HG03354 (cell line): ENCODE measurements around the gene EIF4E2.
"Not testable (repeated sequence)": the region's sequence is repeated elsewhere in the genome, so short reads cannot be mapped to it uniquely, and the experiment has no call there.

Source experiments
- ATAC-seq: cut with Tn5 transposase; IDR thresholded peaks from one replicate; pipeline ENCODE4 v1.9.1; 2021; ENCODE audit warnings: mild to moderate bottlenecking; ENCODE audit not compliant: unreplicated experiment, poor library complexity, severe bottlenecking

Gene EIF4E2

DNA sequence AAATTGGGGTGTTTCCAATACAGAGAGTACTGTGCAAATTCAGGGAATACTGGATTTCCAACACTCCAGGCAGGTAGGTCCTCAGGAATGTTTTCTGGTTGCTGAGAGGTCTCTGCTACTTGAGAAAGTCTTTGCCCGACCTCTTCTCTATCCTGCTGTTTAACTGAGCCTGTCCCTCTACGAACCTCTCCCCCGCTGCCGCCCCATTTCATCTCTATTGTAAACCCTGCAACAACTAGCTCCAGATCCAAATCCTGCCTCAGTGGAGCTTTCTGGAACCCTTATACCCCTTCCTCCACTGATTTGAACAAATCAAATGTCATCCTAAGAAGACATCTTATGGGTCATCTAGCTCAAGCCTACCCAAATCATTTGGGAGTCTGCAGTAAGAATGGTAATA lies 1.3 kb downstream of the EIF4E2 start:
- no peak for ATAC-seq

DNA sequence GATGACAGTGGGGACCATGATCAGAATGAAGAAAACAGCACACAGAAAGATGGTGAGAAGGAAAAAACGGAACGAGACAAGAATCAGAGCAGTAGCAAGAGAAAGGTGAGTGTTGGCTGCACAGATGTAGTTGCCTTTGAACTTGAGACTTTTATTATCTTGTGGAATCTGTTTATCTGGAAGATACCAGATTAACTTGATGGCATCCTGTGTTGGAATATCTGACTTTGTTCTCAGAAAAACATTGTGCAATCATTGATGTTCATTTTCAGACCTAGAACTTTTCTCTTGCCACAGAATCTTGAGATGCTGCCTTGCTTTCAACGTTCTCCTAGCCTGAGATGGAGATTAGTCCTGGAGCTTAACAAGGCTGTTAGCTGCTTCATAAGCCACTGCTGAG lies 5.9 kb downstream of the EIF4E2 start:
- no peak for ATAC-seq

DNA sequence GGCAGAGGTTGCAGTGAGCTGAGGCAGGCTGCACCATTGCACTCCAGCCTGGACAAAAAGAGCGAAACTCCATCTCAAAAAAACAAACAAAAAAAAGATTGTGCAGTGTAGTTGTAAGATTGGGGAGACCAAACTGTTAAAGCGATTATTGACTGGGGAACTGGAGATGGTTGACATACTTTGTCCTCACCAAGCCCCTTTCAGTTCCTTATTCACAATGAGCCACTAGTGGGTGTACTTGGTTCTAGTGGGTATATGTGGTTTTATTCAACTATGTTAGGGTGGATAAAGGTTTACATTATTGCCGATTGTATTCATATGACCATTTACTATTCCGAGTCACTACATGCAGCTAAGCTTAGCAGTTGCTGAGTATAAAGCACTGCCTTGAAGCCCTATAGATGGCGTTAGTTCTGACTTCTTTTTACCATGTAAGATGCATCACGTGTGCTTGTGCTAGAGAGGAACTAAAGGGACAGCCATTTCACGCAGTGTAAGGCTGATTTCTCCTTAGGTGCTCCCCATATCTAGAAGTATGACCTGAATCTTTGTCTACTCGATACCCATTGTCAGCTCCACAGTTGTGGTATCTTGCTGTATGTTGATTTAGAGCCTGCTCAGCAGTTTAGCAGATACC lies 12.1 kb downstream of the EIF4E2 start:
- no peak for ATAC-seq

DNA sequence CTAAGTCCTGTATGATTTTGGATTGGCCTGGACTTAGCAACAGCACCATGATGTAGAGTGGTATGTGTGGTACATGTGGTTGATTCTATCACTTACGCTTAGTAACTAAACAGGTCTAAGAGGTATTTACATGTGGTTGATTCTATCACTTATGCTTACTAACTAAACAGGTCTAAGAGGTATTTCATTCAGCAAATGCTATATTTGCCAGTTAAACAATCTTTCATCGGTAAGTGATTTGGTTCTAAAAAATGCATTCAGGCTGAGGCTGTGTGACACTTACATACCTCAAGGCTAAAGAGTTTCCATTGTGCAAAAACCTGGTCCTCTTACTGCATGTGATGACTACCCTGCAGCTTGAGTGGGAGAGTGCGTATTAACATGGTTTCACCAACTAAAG lies 13.1 kb downstream of the EIF4E2 start:
- no peak for ATAC-seq

DNA sequence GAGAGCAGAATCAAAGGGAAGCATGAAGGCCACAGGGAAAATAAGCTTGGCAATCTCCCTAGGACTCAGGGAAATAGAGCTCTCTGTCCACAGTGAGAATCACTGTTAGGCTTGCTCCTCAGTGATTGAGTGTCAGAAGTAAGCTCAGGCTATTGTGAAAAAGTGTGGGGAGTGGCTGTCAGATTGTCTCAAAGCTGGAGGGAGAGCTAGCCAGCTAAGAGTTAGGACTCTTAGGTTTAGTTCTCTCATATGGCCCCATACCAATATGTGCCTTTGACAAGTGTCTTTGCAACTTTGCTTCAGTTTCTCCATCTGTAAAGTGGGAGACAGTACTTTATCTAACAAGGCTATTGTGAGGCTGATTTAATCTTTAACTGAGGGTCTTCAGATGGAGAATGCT lies 17.2 kb downstream of the EIF4E2 start:
- no peak for ATAC-seq

DNA sequence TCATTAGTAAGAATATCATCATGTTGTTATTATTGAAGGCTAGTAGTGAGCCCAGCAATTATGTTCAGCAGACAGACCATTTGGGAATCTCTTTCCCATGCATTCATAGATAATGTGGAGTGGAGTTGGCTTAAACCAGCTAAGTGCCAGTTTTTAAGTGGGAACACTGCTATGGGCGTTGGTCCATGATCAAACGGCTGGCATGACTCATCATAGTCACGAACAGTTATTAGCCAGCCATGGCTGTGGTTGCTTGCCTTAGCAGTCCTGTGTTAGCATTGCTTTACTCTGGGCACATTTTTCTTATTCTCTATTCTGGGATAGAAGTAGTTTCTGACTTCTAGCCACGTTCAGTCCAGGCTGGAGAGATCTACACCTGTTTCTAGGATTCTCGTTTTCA lies 17.7 kb downstream of the EIF4E2 start:
- no peak for ATAC-seq

DNA sequence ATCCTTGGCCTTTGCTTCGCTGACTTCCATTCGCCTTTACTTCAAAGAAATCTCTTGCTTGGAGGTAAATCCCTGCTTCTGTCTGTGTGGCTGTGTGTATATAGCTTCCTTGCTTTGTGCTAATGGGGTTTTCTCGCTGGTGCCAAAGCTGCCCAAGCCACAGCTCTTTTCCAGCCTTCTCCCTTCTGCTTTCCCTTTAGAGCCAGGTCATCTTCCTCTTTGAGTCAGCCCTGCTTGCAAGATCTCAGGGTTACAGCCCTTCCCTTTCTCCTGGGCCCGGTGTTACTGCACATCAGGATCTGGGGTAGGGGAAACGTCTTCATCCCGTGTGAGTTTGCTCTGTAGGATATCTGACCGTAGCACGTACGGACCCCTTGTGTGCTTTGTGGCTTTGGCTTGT lies 19.1 kb downstream of the EIF4E2 start:
- ATAC-seq = no peak

DNA sequence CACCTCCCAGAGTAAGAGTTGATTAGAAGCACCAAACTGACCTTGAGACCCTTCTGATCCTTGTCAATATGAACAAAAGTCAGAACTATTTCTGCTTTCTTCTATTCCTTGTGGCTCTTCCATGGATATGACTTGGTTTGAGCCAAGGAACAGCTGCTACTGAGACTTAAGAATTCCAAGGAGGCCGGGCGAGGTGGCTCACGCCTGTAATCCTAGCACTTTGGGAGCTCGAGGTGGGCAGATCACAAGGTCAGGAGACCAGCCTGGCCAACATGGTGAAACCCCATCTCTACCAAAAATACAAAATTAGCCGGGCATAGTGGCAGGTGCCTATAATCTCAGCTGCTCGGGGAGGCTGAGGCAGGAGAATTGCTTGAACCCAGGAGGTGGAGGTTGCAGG lies 20.0 kb downstream of the EIF4E2 start:
- ATAC-seq = not testable (repeated sequence)

DNA sequence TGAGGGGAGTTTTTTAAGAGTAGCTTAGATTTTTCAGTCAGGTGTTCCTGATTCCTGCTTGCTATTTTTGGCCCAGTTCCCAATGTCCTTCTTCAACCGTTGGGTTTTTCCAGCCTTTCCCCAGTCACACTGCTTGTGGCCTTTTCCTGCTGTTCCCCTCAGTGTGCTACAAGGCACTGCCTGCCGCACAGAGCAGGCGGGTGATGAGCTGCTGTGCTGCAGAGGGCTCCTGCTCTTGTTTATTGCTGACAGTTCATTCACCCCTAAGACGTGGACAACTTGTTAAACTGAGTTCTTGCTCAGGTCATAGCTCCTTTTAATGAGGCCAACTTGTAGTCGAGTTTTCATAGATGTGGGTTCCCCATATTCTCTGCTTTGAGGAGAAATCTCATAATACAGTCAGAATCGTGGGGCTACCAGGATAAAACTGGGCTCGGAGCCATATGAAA lies 20.6 kb downstream of the EIF4E2 start:
- ATAC-seq = no peak

DNA sequence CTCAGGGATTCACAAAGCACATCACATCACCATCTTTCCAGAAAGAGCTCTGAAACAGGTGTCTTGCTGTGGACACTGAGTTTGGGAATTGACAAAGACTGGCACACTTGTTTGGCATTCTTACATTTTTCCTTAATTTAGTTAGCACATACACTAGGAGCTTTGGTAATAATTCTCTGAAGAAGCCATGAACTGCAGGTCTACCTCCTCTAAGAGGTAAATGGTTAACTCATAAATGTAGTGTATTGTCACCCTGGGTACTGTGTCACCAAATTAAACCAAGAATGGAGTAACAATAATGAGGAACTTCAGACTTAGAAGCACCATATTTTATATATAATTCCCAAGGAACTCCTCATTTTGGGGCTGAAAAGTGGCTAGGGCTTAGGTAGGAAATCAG lies 22.6 kb downstream of the EIF4E2 start:
- no peak for ATAC-seq

DNA sequence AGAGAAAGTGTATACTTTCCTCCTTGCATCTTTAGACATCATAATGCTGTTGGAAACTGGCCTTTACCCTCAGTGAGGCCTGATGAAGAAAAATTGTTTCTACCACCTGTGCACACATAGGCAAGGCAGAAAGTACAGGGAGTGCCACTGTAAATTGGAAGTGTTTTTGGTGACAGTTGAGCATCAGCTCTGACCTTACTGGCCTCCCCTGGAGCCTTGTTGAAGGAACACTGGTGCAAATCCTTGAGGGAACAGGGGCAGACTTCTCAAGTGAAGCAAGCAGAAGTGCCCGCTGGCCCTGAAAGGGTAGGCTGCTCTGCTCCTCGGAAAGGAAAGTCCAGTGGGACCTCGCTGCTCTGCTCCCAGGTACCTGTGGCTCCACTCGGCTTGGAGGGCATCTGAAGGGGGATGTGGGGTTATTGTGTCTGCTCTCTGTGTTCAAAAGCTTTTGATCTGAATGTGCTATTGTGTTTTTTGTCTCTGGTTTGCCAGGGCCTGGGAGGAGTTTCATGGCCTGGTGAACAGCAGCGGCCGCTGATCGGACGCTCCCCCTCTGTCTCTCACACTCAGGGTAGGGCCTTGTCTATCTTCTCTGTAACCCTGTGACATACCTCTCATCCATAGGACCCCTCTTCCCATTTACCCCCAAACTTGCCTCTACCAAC lies 23.4 kb downstream of the EIF4E2 start:
- no peak for ATAC-seq

DNA sequence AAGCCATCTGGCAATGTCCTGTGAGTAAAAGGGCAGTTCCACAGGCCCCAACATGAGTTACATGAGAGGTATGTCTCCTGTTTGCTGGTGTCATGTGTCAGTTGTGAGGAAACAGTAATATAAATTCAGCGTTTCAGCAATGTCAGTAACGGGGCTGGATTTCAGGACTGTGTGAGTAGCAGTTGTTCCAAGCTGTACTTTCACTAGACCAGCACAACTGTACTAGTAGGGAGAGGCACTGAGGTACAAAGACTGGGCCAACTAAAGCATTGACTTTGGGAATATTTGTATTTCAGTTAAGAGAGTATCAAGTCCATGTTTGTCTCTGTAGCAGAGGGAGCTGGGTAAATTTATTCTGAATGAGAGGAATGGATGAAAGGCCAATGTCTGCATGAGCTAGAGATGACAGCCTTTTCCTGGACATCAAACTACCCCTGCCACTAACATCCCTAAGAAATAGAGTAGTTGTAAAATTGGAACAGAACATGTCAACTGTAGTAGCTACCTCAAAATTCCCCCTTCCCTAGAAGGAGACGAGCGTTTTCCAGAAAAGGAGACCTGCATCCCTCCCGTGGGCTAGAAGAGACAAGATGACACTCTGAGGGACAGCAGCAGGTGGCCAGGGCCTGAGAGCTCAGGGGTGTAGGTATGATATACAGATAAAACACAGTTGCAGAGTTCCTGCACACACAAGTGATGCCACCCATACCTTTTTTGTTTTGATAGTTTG lies 24.4 kb downstream of the EIF4E2 start:
- no peak for ATAC-seq

DNA sequence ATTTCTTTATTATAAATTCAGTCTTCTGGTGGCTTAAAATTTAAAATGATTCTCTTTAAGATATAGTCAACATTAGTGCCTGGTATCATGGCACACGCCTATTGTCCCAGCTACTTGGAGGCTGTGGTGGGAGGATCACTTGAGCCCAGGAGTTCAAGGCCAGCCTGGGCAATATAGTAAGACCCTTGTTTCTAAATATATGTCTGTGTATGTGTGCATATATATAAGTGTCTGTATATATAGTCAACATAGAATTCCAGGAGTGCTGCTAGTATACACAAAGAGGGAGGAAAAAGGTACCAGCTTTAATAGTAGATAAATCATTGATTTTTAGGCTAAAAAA lies 24.9 kb downstream of the EIF4E2 start:
- ATAC-seq = no peak

DNA sequence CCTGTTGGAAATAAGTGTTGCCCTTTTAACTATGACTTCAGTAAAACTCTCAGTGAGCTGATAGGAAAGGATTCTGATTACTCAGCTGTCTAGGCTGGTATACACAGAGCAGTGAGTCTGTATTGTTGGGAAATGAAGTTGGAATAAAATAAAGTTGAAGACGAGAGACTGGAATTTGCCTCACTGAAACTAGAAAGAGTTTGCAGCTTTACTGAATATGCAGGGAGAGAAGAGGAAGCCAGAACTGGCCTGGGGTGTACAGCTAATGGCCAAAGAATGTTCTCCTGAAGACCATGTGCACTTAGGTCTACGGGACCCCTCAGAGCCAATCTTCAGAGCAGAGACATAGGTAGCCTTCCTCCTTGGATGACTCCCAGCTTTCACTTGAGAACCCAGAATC lies 26.5 kb downstream of the EIF4E2 start:
- ATAC-seq = no peak

DNA sequence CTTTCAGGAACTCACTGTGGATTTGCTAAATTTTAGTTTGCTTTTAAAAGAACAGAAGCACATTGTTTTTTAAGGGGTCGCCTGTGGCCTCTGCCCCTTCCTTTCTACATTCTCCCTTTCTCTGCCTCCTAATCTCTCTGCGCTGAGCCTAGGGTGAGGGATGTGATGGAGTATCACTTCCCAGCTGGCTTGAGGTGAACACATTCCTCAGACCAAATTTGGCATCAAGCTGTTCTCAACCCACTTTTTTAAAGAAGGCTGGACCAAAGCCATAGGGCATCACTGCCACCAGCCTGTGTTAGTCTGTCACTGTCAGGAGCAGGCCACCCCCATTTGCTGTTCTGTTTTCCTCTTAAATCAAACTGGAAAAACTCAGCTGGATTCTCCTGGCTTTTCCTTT lies 27.4 kb downstream of the EIF4E2 start:
- ATAC-seq = no peak

DNA sequence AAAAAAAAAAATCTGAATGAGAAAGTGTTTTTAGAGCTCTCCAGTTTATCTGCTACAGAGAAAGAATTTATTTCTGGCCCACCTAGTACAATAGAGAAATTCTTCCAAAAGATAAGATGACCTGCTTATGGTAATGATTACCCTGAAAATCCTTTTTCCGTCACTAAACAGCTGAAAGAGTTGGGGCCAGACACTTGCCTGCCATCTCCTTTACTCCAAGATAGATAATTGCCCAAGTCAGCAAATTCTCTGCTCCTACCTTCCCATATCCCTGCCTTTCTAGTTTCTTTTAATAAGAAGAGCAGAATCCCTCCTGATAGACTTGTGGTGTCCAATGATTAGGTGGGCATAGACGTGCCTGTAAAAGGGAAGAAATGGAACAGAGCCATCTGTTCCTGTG lies 28.1 kb downstream of the EIF4E2 start:
- ATAC-seq = no peak

DNA sequence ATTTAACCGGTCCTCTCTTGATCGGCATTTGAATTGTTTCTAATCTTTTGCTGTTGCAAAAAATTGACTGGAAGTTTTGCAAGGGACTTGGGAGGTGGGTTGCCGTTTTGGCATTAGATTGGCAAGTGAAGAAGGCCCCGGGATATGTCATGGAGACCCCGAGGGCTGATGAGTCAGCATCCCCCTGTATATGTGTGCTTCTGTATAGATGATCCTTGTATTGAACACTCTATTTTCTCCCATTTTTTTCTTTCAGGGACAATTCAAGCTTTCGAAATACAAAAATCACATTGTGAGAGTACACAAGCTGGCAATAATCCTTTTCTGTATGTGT lies 30.1 kb downstream of the EIF4E2 start:
- no peak for ATAC-seq

DNA sequence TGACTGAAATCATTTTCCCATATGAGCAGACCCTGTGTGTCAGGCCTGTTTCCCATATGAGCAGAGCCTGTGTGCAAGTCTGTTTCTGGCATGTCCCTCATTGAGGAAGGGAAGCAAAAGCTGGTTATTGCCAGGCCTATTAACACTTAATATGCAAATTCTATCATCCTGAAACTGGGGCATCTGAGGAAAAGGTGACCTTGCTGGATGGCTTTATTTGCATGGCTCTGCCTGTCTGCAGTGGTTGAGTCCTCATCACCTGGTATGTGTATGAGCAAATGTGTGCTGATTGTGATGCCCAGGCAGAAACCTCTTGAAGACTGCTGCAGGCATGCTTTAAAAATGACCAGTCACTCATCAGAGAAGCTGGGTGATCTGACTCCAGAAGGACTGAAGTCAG lies 31.2 kb downstream of the EIF4E2 start:
- ATAC-seq = peak; percentile 63

DNA sequence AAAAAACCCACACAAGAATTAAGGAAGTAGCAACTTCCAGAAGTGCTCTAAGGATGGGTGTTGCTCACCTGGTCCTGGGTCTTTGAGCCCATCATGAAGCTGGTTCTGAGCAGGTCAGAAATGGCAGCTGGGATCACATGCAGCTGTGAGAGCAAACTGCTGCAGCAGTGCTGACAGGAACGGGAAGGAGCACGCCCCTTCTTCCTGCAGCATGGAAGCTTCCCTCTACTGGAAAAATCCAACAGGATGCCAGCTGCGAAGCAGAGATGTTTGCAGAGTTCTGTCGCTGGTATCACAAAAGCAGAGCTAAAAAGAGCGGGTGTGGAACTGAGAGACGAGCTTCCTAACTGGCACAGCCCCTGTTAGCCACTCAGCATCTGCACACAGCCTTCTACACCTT lies 33.7 kb downstream of the EIF4E2 start:
- ATAC-seq = no peak

DNA sequence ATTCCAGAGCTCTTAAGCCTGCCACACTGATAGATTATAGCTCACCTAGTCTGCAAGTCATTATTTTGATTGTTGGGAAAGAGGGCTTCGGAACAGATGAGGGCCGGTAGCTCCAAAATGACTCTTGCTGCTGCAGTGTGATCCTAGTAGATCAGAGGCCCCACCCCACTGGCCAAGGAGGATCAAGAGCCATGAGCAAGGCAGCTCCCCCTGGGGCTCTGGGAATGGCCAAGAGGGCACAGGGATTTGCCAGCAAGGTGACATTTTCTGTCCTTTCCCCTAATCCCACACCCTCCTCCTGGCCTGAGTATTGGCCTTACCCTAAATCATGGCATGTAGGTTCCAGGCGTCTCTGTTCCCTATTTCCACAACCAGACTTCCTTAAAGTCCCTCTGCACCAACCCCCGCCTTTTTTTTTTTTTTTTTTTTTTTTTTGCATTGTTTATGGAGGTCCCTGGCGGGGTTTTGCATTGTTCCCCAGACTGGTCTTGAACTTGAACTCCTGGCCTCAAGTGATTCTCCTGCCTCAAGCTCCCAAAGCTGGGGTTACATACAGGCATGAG lies 36.5 kb downstream of the EIF4E2 start:
- no peak for ATAC-seq

DNA sequence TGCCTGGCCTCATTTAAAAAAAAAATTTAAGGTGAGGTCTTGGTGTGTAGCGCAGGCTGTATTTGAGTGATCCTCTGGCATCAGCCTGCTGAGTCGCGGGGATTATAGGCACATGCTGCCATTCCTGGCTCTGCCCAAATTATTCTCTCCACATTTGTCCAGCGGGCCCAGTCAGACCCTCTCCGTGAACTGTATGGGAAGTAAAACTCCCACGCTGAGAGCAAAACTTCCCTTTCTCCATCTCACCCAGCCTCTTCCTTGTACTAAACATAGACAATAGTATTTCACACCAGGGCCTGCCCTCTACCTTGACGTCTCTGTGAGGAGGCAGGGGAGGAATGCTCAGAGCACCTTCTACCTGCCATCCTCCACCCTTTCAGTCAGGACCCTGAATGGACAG lies 37.0 kb downstream of the EIF4E2 start:
- no peak for ATAC-seq
